ENCODE data around the gene IL18RAP.

Gene IL18RAP

GRCh38 chr2:102470168-102470567 is 47.2 kb downstream of the IL18RAP start:
- Histone ChIP-seq H3K4me1 (ENCODE audit: insufficient read depth, low read length, severe bottlenecking) (no peaks in the 10 kb centered on the region), H3K9me2 (ENCODE audit: low read depth, low read length) (no peaks in the 10 kb centered on the region), H3K27ac (ENCODE audit: low read depth, low read length, poor library complexity, severe bottlenecking) (no peak overlapping the region), H3F3A (ENCODE audit: insufficient read depth, low read length) (no peaks in the 10 kb centered on the region), H3K27me3 (ENCODE audit: insufficient read depth, low read length) (no peaks in the 10 kb centered on the region), H3K4me3 (ENCODE audit: low read depth, low read length, poor library complexity, severe bottlenecking) (no peak overlapping the region), H3K9me3 (ENCODE audit: low read length) (no peaks in the 10 kb centered on the region), H3K9ac (ENCODE audit: low read length) (no peak overlapping the region), H3K4me2 (ENCODE audit: low read length) (no peak overlapping the region), H2AFZ (ENCODE audit: low read length) (no peak overlapping the region), H3K36me3 (ENCODE audit: insufficient read depth, low read length) (no peaks in the 10 kb centered on the region), H4K20me1 (ENCODE audit: insufficient read depth, low read length) (no peaks in the 10 kb centered on the region), H3K79me2 (ENCODE audit: insufficient read depth, low read length) (no peaks in the 10 kb centered on the region)
- TF ChIP-seq, protein P1, sequence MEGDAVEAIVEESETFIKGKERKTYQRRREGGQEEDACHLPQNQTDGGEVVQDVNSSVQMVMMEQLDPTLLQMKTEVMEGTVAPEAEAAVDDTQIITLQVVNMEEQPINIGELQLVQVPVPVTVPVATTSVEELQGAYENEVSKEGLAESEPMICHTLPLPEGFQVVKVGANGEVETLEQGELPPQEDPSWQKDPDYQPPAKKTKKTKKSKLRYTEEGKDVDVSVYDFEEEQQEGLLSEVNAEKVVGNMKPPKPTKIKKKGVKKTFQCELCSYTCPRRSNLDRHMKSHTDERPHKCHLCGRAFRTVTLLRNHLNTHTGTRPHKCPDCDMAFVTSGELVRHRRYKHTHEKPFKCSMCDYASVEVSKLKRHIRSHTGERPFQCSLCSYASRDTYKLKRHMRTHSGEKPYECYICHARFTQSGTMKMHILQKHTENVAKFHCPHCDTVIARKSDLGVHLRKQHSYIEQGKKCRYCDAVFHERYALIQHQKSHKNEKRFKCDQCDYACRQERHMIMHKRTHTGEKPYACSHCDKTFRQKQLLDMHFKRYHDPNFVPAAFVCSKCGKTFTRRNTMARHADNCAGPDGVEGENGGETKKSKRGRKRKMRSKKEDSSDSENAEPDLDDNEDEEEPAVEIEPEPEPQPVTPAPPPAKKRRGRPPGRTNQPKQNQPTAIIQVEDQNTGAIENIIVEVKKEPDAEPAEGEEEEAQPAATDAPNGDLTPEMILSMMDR (IDR thresholded peaks at IDR 0.05; ENCODE audit: low read length), result no peak
- TF ChIP-seq EZH2 (IDR thresholded peaks at IDR 0.05; ENCODE audit: borderline replicate concordance, low read length), result no peak

- Histone ChIP-seq H3K4me2 (ENCODE audit: low read length) (no peak within 1 kb of the TSS), H3K27ac (ENCODE audit: low read depth, low read length, poor library complexity, severe bottlenecking) (no peak within 1 kb of the TSS), H3K27me3 (ENCODE audit: insufficient read depth, low read length) (no peaks in the 10 kb centered on the region), H3K9me3 (ENCODE audit: low read length) (no peaks in the 10 kb centered on the region), H3K4me3 (ENCODE audit: low read depth, low read length, poor library complexity, severe bottlenecking) (no peak within 1 kb of the TSS), H3K79me2 (ENCODE audit: insufficient read depth, low read length) (no peaks in the 10 kb centered on the region), H3K9me2 (ENCODE audit: low read depth, low read length) (no peaks in the 10 kb centered on the region), H3K9ac (ENCODE audit: low read length) (no peak within 1 kb of the TSS), H2AFZ (ENCODE audit: low read length) (no peak within 1 kb of the TSS), H3K36me3 (ENCODE audit: insufficient read depth, low read length) (no peaks in the 10 kb centered on the region), H3F3A (ENCODE audit: insufficient read depth, low read length) (no peaks in the 10 kb centered on the region), H3K4me1 (ENCODE audit: insufficient read depth, low read length, severe bottlenecking) (no peaks in the 10 kb centered on the region), H4K20me1 (ENCODE audit: insufficient read depth, low read length) (no peaks in the 10 kb centered on the region)
- TF ChIP-seq, protein P1 (IDR thresholded peaks at IDR 0.05; ENCODE audit: low read length), result peak; percentile 90
- TF ChIP-seq EZH2 (IDR thresholded peaks at IDR 0.05; ENCODE audit: borderline replicate concordance, low read length), result no peak
Measured at GRCh38 chr2:102473020-102473419, 50.1 kb downstream of the IL18RAP start, which contains the start of gene SLC9A4. TSS of gene SLC9A4 (plus strand) at chr2:102473226. CDS start at chr2:102473760, 534 bp downstream.

- no peaks in the 10 kb centered on the region for H4K20me1 ChIP-seq (ENCODE audit: insufficient read depth, low read length)
- H3K4me3 ChIP-seq (ENCODE audit: low read depth, low read length, poor library complexity, severe bottlenecking), result no peak overlapping the region
- no peak overlapping the region for H3K27ac ChIP-seq (ENCODE audit: low read depth, low read length, poor library complexity, severe bottlenecking)
- H3K27me3 ChIP-seq (ENCODE audit: insufficient read depth, low read length), result no peaks in the 10 kb centered on the region
- no peak overlapping the region for H3K4me2 ChIP-seq (ENCODE audit: low read length)
- no peaks in the 10 kb centered on the region for H3K4me1 ChIP-seq (ENCODE audit: insufficient read depth, low read length, severe bottlenecking)
- H3K9ac ChIP-seq (ENCODE audit: low read length), result no peak overlapping the region
- H3K9me3 ChIP-seq (ENCODE audit: low read length), result no peaks in the 10 kb centered on the region
- no peaks in the 10 kb centered on the region for H3F3A ChIP-seq (ENCODE audit: insufficient read depth, low read length)
- H3K36me3 ChIP-seq (ENCODE audit: insufficient read depth, low read length), result no peaks in the 10 kb centered on the region
- no peaks in the 10 kb centered on the region for H3K79me2 ChIP-seq (ENCODE audit: insufficient read depth, low read length)
- TF ChIP-seq, protein P1 (IDR thresholded peaks at IDR 0.05; ENCODE audit: low read length), result no peak
- TF ChIP-seq EZH2 (IDR thresholded peaks at IDR 0.05; ENCODE audit: borderline replicate concordance, low read length), result no peak
- no peak overlapping the region for H2AFZ ChIP-seq (ENCODE audit: low read length)
- H3K9me2 ChIP-seq (ENCODE audit: low read depth, low read length), result no peaks in the 10 kb centered on the region
Measured at GRCh38 chr2:102473631-102474030, 50.7 kb downstream of the IL18RAP start.

Measured in OCI-LY1 (cell line).